ENCODE data around the gene ZBTB24. TPM values are rescaled to one million over a fixed set of nuclear protein-coding genes. Genes with fewer than 3 reads are reported as not detected.

Gene ZBTB24
- total RNA-seq, 1 experiment from 2014 or later: 27.3 TPM

DNA sequence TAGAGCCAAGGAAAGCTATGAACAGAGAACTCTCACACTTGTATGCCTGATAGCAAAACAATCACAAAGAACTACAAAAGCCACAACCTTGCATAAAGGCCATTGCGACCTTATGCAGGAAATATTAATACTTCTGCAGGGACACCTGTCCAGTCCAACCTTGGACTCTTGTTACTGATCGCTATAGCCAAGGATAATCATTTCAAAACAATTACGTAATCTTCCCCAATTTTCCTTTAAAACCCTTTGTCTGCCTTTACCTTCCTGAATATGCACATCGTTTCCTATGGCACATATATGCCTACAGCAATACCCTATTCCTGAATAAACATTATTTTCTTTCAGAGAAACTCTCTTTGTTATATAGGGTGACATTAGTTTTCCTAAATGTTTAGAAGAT, 65.4 kb downstream of the ZBTB24 start:
- no peak for DNase-seq
- Histone ChIP-seq H3K23me2 (ENCODE audit: insufficient read length, low read depth, low read length, poor library complexity, severe bottlenecking) (no peaks in the 10 kb centered on the region), H4K8ac (replicated peaks; ENCODE audit: insufficient read length, low read depth, low read length) (no peak overlapping the region), H3K9me3 (ENCODE audit: control insufficient read depth, low read depth, low read length) (no peaks in the 10 kb centered on the region), H2BK120ac (ENCODE audit: low read depth, low read length, poor library complexity, severe bottlenecking) (no peak overlapping the region), H3T11ph (ENCODE audit: low read length) (no peak overlapping the region), H3K4me1 (ENCODE audit: insufficient read depth, low read length) (no peaks in the 10 kb centered on the region), H3K4me2 (ENCODE audit: insufficient read depth, insufficient read length, low read length) (no peak overlapping the region), H2BK20ac (ENCODE audit: low read depth, low read length, poor library complexity, severe bottlenecking) (no peak overlapping the region), H3K56ac (ENCODE audit: insufficient read length, low read depth, low read length) (no peak overlapping the region), H3K27me3 (ENCODE audit: insufficient read depth, low read length) (no peaks in the 10 kb centered on the region), H4K20me1 (ENCODE audit: control insufficient read depth, insufficient read depth, insufficient read length) (no peaks in the 10 kb centered on the region), H4K91ac (ENCODE audit: insufficient read length, low read depth, low read length) (no peak overlapping the region), H2BK12ac (ENCODE audit: insufficient read length, low read depth, low read length) (no peak overlapping the region), H3K23ac (ENCODE audit: insufficient read length, low read depth, low read length) (no peak overlapping the region), H3K9ac (ENCODE audit: extremely low read depth, insufficient read length, low read length) (no peak overlapping the region), H2BK15ac (ENCODE audit: low read depth, low read length) (no peak overlapping the region), H3K79me1 (ENCODE audit: insufficient read depth, low read depth, low read length, poor library complexity, severe bottlenecking) (no peaks in the 10 kb centered on the region), H3K79me2 (ENCODE audit: insufficient read depth, low read length) (no peaks in the 10 kb centered on the region), H2AK5ac (ENCODE audit: insufficient read length, low read length) (no peak overlapping the region), H2BK5ac (ENCODE audit: insufficient read length, low read length) (no peak overlapping the region), H3K27ac (ENCODE audit: insufficient read length, low read depth, low read length) (no peak overlapping the region), H4K5ac (ENCODE audit: insufficient read length, low read depth, low read length) (no peak overlapping the region), H2AFZ (ENCODE audit: low read length) (no peak overlapping the region), H3K4ac (ENCODE audit: low read depth, low read length) (no peak overlapping the region), H3K14ac (ENCODE audit: insufficient read depth, low read length) (no peak overlapping the region), H3K18ac (ENCODE audit: insufficient read length, low read depth, low read length) (no peak overlapping the region)
- H3K27me3 Mint-ChIP-seq (ENCODE audit: low read depth): peaks cover 3% of the 10 kb centered on the region
- H3K36me3 Mint-ChIP-seq (ENCODE audit: insufficient read depth in 1 of 3, low read depth in 3 of 3): no peaks in the 10 kb centered on the region
- no peak overlapping the region for H3K4me3 Mint-ChIP-seq
- no peak for TF ChIP-seq CTCF (conservative IDR thresholded peaks at IDR 0.05)
- H3K4me1 Mint-ChIP-seq: peaks cover 0 to 2% of the 10 kb centered on the region in 2 experiments; a peak in 1 of 4 replicates
- peaks cover 0 to 5% of the 10 kb centered on the region in 2 experiments; a peak in 1 of 5 replicates for H3K9me3 Mint-ChIP-seq
- H3K27ac Mint-ChIP-seq: no peak overlapping the region
- WGBS (ENCODE audit: extremely low coverage, insufficient read length, low lambda C conversion rate): no CpG with 5 or more reads among the region's 4 CpGs

Other genes with a start within 250 kb of the ZBTB24 start
- gene CD164, start 100.8 kb downstream of the ZBTB24 start, total RNA-seq (2021): 130 and 132 TPM in 2 replicates
- 0.26 and 1.0 TPM in 2 replicates for gene PPIL6, start 42.6 kb downstream of the ZBTB24 start, total RNA-seq (2021)
- 13.0 and 13.1 TPM in 2 replicates for gene SMPD2, start 42.5 kb downstream of the ZBTB24 start, total RNA-seq (2021)
- 84.9 and 92.9 TPM in 2 replicates for gene MICAL1, start 27.4 kb downstream of the ZBTB24 start, total RNA-seq (2021)
- gene AK9, start 208.0 kb upstream of the ZBTB24 start, total RNA-seq (2021): 2.3 and 3.0 TPM in 2 replicates
- gene FIG4, start 208.1 kb upstream of the ZBTB24 start, total RNA-seq (2021): 23.1 and 23.5 TPM in 2 replicates

Measured in H9 (cell line).